ENCODE data around the gene TGIF1. TPM values are rescaled to one million over a fixed set of nuclear protein-coding genes. Genes with fewer than 3 reads are reported as not detected.

Gene TGIF1
- total and polyA plus RNA-seq, 2 of the 4 experiments (the other 2 are of a cell fraction) = 62.1 to 118 TPM

GRCh38 chr18:3408107-3408506, 41.9 kb upstream of the TGIF1 start:
- Histone ChIP-seq H3K4me1 (ENCODE audit: control insufficient read depth, insufficient read depth, low read length) (no peaks in the 10 kb centered on the region), H2AK9ac (replicated peaks; ENCODE audit: low read depth, low read length, poor library complexity) (no peak overlapping the region), H3K4me3 (ENCODE audit: insufficient read depth, low read depth, low read length) (no peak overlapping the region), H3K9me1 (ENCODE audit: insufficient read depth, low read length) (peaks cover 4% of the 10 kb centered on the region; the same call in 1 of the 2 replicates), H4K91ac (ENCODE audit: insufficient read depth, low read depth, low read length) (no peak overlapping the region), H3K14ac (replicated peaks; ENCODE audit: low read depth, low read length) (no peak overlapping the region), H4K5ac (ENCODE audit: low read depth, low read length) (no peak overlapping the region), H3K27me3 (ENCODE audit: control insufficient read depth, insufficient read depth, low read length) (0 out of 2 replicates have a peak, but pooled peaks cover 6% of the 10 kb centered on the region), H3K18ac (ENCODE audit: low read depth, low read length) (no peak overlapping the region), H3K4me2 (ENCODE audit: low read depth, low read length) (no peak overlapping the region), H3K36me3 (ENCODE audit: control insufficient read depth, insufficient read depth, low read length) (no peaks in the 10 kb centered on the region), H3K79me1 (ENCODE audit: low read depth in 1 of 2, low read length in 2 of 2) (no peaks in the 10 kb centered on the region), H2AK5ac (ENCODE audit: low read depth, low read length) (no peak overlapping the region), H2BK20ac (ENCODE audit: low read depth, low read length) (no peak overlapping the region), H3K9ac (ENCODE audit: low read depth, low read length) (no peak overlapping the region), H4K8ac (ENCODE audit: low read depth in 2 of 2, low read length in 2 of 2) (no peak overlapping the region), H3K23ac (ENCODE audit: low read depth, low read length) (no peak overlapping the region), H3K9me3 (ENCODE audit: control insufficient read depth, insufficient read depth, low read length) (no peaks in the 10 kb centered on the region; the same call in 1 of the 2 replicates), H3K56ac (ENCODE audit: extremely low read depth, insufficient read depth, low read length) (no peak overlapping the region), H2BK5ac (ENCODE audit: low read depth, low read length, poor library complexity, severe bottlenecking) (no peak overlapping the region), H2AFZ (replicated peaks; ENCODE audit: low read length, poor library complexity) (no peak overlapping the region), H4K20me1 (ENCODE audit: insufficient read depth, low read length) (no peaks in the 10 kb centered on the region), H3K27ac (ENCODE audit: insufficient read depth, low read length) (no peak overlapping the region), H2BK120ac (ENCODE audit: low read depth, low read length) (no peak overlapping the region), H2BK15ac (ENCODE audit: low read depth, low read length) (no peak overlapping the region), H3K4ac (ENCODE audit: low read depth, low read length) (no peak overlapping the region)
- CTCF ChIA-PET = no interaction called here
- TF ChIP-seq ELK1 (IDR thresholded peaks at IDR 0.05; ENCODE audit: borderline replicate concordance, low read depth, low read length) (no peak), CHD1 (IDR thresholded peaks at IDR 0.05; ENCODE audit: low read depth, low read length) (no peak), MXI1 (IDR thresholded peaks at IDR 0.05; ENCODE audit: borderline replicate concordance, low read depth, low read length) (no peak), CEBPB (IDR thresholded peaks at IDR 0.05; ENCODE audit: low read depth, low read length) (no peak), USF2 (IDR thresholded peaks at IDR 0.05; ENCODE audit: low read depth, low read length) (no peak), RAD21 (IDR thresholded peaks at IDR 0.05; ENCODE audit: low read length) (no peak), NFE2L2 (IDR thresholded peaks at IDR 0.05; ENCODE audit: low read depth, low read length) (no peak), MAZ (IDR thresholded peaks at IDR 0.05; ENCODE audit: borderline replicate concordance, low read depth, low read length) (no peak), BHLHE40 (IDR thresholded peaks at IDR 0.05; ENCODE audit: low read depth, low read length) (no peak), SMC3 (IDR thresholded peaks at IDR 0.05; ENCODE audit: low read depth, low read length) (no peak), MAFK (IDR thresholded peaks at IDR 0.05; ENCODE audit: low read depth, low read length) (no peak), CTCF (conservative IDR thresholded peaks at IDR 0.05; ENCODE audit: low read depth, low read length) (no peak), POLR2A (IDR thresholded peaks at IDR 0.05; ENCODE audit: low read depth, low read length) (no peak), FOS (IDR thresholded peaks at IDR 0.05; ENCODE audit: low read depth, low read length) (no peak), RCOR1 (IDR thresholded peaks at IDR 0.05; ENCODE audit: insufficient replicate concordance, low read length) (no peak)
- DNase-seq (no peak), ATAC-seq (ENCODE audit: low read depth) (no peak)
- intact Hi-C loops (cut with micrococcal nuclease) = no loop called here
- WGBS, 2 experiments (ENCODE audit: extremely low coverage in 2 of 2, insufficient read length in 1 of 2) = 100% methylated on average over 1 of the region's 3 CpGs; no CpG with 5 or more reads in 1 of the 2 experiments
- BruUV-seq (replicated peaks) = no TSS peak
- POLR2A ChIA-PET (ENCODE audit: unreplicated experiment) = no interaction called here
- in situ Hi-C loops (cut with MboI; ENCODE audit: low sequenced_read_pairs) = no loop called here
- dilution Hi-C loops (cut with HindIII; ENCODE audit: low sequenced_read_pairs, unreplicated experiment) = no loop called here

Measured in IMR-90 (cell line).